Loucy (cell line): ENCODE measurements around the gene VAV2.

Experiments used
- H2AFZ ChIP-seq: fragments of 200-600 bp; sonication (generic); 2 replicates; pipeline ENCODE4 v1.6.0; 2016; ENCODE audit warnings: antibody characterized with exemption, mild to moderate bottlenecking, low read length, moderate library complexity
- H3F3A ChIP-seq: fragments of 200-600 bp; 2 replicates; pipeline ENCODE4 v1.6.0; 2016; ENCODE audit warnings: antibody characterized with exemption, low read depth, mild to moderate bottlenecking
- H3K27me3 ChIP-seq: fragments of 200-600 bp; sonication (generic); 2 replicates; pipeline ENCODE4 v1.6.1; 2014; ENCODE audit warnings: low read length, mild to moderate bottlenecking; ENCODE audit not compliant: insufficient read depth, poor library complexity, severe bottlenecking
- H3K36me3 ChIP-seq: fragments of 200-600 bp; sonication (generic); 2 replicates; pipeline ENCODE4 v1.6.1; 2016; ENCODE audit warnings: low read length; ENCODE audit not compliant: insufficient read depth
- H3K4me1 ChIP-seq: fragments of 200-600 bp; sonication (generic); 2 replicates; pipeline ENCODE4 v1.5.1; 2014; ENCODE audit warnings: low read length, mild to moderate bottlenecking; ENCODE audit not compliant: insufficient read depth, poor library complexity, severe bottlenecking
- H3K4me2 ChIP-seq: fragments of 200-600 bp; sonication (generic); 2 replicates; pipeline ENCODE4 v1.6.0; 2014; ENCODE audit warnings: antibody characterized with exemption, low read length, low read depth, mild to moderate bottlenecking; ENCODE audit not compliant: poor library complexity, severe bottlenecking
- H3K4me3 ChIP-seq: fragments of 200-600 bp; sonication (generic); 2 replicates; pipeline ENCODE4 v1.5.1; 2014; ENCODE audit warnings: low read length, mild to moderate bottlenecking, mixed read lengths; ENCODE audit not compliant: poor library complexity, severe bottlenecking
- H3K79me2 ChIP-seq: fragments of 200-600 bp; sonication (generic); 2 replicates; pipeline ENCODE4 v1.6.1; 2014; ENCODE audit warnings: low read length; ENCODE audit not compliant: insufficient read depth
- H3K9ac ChIP-seq: fragments of 200-600 bp; sonication (generic); 2 replicates; pipeline ENCODE4 v1.6.0; 2014; ENCODE audit warnings: mild to moderate bottlenecking, low read depth, low read length, moderate library complexity; ENCODE audit not compliant: poor library complexity, severe bottlenecking
- H3K9me2 ChIP-seq: fragments of 200-600 bp; sonication (generic); replicated peaks from 2 replicates; pipeline ENCODE4 v1.6.1; 2016; ENCODE audit warnings: low read depth, low read length, mixed read lengths
- H3K9me3 ChIP-seq: fragments of 200-600 bp; sonication (generic); 2 replicates; pipeline ENCODE4 v1.6.1; 2014; ENCODE audit warnings: mild to moderate bottlenecking, antibody characterized with exemption, low read length, low read depth; ENCODE audit not compliant: insufficient read depth
- H4K20me1 ChIP-seq: fragments of 200-600 bp; sonication (generic); 2 replicates; pipeline ENCODE4 v1.6.0; 2014; ENCODE audit warnings: antibody characterized with exemption, low read length, mild to moderate bottlenecking; ENCODE audit not compliant: insufficient read depth, poor library complexity, severe bottlenecking
- CTCF ChIP-seq: fragments of 200-600 bp; sonication (generic); conservative IDR thresholded peaks from 2 replicates; pipeline ENCODE4 v1.5.1; 2014; ENCODE audit warnings: mild to moderate bottlenecking, antibody characterized with exemption, low read length
- EZH2phosphoT487 ChIP-seq: fragments of 200-600 bp; IDR thresholded peaks from 2 replicates; pipeline ENCODE4 v1.6.1; 2018; ENCODE audit warnings: antibody characterized with exemption, mild to moderate bottlenecking, moderate library complexity, borderline replicate concordance

The VAV2 gene

GRCh38 chr9:133779516-133780403 is 212.4 kb downstream of the VAV2 start:
- Histone ChIP-seq H3K9ac (no peak overlapping the region), H3K9me2 (no peaks in the 10 kb centered on the region), H3F3A (no peaks in the 10 kb centered on the region), H3K36me3 (peaks cover 7% of the 10 kb centered on the region; the same call in 1 of the 2 replicates), H3K9me3 (no peaks in the 10 kb centered on the region), H3K4me3 (no peak overlapping the region), H2AFZ (no peak overlapping the region), H3K4me1 (no peaks in the 10 kb centered on the region), H3K4me2 (no peak overlapping the region), H3K79me2 (no peaks in the 10 kb centered on the region), H3K27me3 (no peaks in the 10 kb centered on the region), H4K20me1 (no peaks in the 10 kb centered on the region)
- no peak for TF ChIP-seq CTCF

GRCh38 chr9:133779081-133779480 is 213.0 kb downstream of the VAV2 start:
- no peak overlapping the region for H3K9ac ChIP-seq

GRCh38 chr9:133778336-133779013 is 213.6 kb downstream of the VAV2 start:
- Histone ChIP-seq H3K4me1 (no peaks in the 10 kb centered on the region), H3K79me2 (no peaks in the 10 kb centered on the region), H2AFZ (no peak overlapping the region), H3K4me3 (no peak overlapping the region), H4K20me1 (no peaks in the 10 kb centered on the region), H3K9ac (no peak overlapping the region), H3K4me2 (no peak overlapping the region), H3K9me2 (no peaks in the 10 kb centered on the region), H3K27me3 (no peaks in the 10 kb centered on the region), H3F3A (no peaks in the 10 kb centered on the region), H3K36me3 (peaks cover 19% of the 10 kb centered on the region; the same call in 1 of the 2 replicates), H3K9me3 (no peaks in the 10 kb centered on the region)
- TF ChIP-seq CTCF (no peak), EZH2phosphoT487 (no peak)

More at GRCh38 chr9:133779081-133779480, 213.0 kb downstream of the VAV2 start:
- Histone ChIP-seq H3K79me2 (no peaks in the 10 kb centered on the region), H3F3A (no peaks in the 10 kb centered on the region), H3K4me3 (no peak overlapping the region), H4K20me1 (no peaks in the 10 kb centered on the region), H3K9me2 (no peaks in the 10 kb centered on the region), H3K9me3 (no peaks in the 10 kb centered on the region), H3K27me3 (no peaks in the 10 kb centered on the region), H2AFZ (no peak overlapping the region), H3K4me1 (no peaks in the 10 kb centered on the region), H3K36me3 (peaks cover 14% of the 10 kb centered on the region; the same call in 1 of the 2 replicates), H3K4me2 (no peak overlapping the region)
- TF ChIP-seq CTCF (no peak), EZH2phosphoT487 (no peak)
